C1 segment of cervical spinal cord (tissue), 14 donors: ENCODE measurements around the gene XRCC3.

Source experiments
- DNase-seq, 14 donors: peaks; one replicate each; lab custom pipeline; 2025; lab: John Stamatoyannopoulos, UW

The XRCC3 gene

DNA sequence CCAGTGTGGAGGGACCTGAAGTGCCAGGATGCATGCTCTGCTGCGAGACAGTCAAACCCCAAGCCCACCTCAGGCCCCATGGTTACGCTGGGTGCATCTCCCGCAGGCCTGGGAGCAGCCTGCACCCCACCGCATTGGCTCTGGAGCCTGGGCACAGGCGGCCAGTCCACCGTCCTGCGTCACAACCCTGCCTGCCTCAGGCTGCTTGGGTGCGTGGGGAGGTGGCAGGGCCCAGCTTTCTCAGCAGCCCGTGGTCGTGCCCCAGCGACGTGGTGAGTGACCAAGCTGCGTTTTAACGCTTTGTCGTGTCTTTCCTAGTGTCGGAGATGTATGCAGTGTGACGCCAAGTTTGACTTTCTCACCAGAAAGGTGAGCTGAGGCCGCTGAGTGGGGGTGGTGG, 11.2 kb upstream of the XRCC3 start:
- DNase-seq, result no peak

DNA sequence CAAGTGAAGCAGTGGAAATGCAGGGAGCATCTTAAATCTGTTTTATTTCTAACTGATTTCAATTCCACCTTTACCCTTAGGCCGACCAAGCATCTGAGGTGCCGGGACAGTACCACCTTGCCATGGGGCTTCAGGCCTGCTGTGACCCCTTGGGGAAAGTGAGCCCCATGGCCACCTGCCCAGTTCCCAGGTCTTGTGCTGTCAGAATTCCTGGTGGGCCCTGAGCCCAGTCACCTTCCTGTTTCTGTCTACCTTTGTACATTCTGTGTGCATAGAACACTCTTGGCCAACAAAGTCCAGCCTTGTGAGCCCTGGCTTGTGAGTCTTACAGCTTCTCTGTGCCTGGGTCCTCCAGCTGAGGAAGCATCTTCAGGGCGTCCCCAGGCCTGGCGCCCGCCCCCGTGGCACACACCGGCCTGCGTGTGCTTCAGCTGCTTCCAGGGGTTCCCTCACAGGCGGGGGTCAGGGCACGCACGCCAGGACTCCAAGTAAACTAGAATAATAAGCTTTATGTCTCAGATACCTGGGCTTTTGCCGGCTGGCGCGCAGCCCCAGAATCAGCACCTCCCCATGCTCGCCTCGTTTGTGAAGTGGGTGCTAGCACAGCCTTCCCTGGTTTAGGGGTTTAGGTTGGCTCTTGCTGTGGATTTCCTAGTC, 10.6 kb upstream of the XRCC3 start:
- no peak for DNase-seq

DNA sequence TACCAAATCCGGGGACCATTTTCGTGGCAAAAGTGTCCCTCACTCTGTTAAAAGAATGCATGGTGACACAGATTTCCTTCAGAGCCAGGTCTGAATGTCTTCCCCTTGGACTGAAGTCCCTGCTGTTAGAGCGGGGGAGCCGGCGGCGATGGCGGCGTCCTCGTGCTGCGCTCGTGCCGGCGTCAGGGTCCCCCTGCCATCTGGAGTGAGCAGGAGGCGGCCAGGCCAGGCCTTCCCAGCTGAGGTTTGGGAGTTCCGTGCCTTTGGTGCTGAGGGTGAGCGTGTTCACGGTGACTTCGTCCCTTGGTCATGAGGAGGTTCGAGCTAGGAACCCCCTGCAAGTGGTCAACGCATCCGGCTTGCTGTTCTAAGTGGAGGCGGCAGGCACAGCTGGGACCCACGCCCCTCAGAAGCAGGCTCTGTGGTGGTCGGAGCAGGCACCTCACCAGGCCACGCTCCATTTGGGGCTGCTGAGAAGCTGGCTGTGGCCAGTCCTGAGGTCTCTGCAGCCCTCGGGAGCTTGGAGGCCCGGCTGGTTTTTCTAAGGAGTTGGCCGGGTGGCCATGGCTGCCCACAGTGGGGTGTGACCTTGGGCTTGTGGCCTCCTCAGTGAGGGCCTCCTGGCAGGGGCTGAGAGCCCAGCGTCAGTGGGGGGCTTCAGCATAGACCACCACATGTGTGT, 9.9 kb upstream of the XRCC3 start:
- DNase-seq, result no peak

DNA sequence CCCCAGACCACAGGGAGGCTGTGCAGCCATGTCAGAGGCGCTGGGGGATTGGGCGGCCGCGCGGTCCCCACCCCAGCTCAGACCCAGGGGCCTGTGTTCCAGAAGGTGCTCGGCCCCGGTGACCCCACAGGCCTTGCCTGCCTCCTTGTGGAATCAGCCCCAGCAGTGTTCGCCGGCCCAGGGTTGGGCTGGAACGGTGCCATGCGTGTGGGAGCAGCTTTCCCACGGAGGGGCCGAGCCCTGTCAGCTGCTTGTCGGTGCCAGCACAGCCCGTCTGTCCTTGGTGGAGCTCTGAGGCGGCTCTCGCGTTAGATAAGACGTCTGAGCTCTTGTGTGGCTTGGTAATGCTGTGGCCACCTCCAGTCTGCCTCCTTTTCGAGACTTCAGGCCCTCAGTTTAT, 8.9 kb upstream of the XRCC3 start:
- DNase-seq, result peak in 8 of 14 donors; percentile 25 to 55 (median 39)

DNA sequence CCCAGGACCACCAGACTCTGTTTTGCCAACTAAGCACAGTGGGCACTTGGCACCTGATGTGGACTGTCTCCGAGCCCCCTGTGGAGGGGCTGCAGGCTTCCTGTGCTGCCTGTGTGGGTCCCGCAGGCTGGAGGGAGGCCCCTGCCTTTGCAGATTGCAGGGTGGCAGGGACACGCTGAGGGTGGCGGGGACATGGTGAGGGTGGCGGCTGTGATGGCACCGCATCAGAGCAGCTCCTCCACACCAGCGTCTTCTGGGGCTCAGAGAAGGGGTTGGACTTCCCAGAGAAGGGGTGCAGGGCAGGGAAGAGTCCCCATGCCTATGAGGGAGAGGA, 8.5 kb upstream of the XRCC3 start:
- no peak for DNase-seq

DNA sequence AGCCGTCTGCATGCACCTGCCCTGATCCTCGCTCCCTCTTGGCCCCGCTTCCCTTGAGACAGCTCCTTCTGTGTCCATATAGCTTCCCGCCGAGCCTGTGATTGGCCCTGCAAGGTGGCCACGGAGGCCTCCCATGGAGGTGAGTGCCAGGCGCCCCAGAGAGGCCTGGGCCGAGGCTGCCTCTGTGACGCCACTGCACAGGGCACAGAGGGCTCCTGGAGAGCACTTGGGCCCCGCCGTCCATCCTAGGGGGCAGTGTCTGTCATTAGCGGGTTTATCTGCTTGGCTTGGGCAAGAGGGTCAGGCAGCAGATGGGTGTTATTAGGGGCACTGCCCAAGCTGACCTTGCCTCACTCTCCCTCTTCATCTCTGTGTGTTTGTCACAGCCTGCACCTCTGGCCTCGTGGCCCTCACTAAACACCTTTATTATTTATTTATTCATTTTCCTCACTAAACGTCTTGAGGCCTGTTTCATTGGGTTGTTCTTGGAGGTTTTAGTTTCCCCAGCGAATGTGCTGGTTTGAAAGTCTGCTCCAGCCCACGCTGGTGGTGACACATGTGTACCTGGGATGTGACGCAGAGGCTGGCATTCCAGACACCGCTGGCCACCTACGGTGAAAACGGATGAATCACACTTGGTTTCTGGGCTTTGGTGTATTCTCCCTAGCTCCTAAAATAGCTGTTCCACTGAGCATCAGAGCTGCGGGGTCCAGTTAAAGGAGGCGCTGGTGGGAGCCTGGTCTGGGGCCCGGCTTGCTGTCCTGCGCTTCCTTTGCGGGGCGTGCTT, 6.3 kb upstream of the XRCC3 start:
- no peak for DNase-seq

DNA sequence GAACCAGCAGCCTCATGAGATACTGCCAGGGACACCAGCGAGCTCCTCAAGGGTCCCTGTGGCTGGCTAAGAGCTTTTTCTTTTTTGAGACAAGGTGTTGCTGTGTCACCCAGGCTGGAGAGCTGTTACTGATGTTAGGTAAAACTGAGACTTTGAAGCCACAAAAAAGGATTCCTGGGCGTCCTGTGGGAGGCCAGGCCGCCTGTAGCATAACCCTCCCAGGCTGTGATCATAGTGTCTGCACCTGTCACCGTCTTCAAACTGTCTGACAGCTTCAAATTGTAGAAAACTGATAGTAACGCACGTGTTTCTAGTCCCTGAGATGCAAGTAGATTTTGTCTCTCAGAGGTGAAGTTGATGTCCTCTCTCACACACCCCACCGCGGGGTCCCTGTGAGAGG, 4.5 kb upstream of the XRCC3 start:
- no peak for DNase-seq

DNA sequence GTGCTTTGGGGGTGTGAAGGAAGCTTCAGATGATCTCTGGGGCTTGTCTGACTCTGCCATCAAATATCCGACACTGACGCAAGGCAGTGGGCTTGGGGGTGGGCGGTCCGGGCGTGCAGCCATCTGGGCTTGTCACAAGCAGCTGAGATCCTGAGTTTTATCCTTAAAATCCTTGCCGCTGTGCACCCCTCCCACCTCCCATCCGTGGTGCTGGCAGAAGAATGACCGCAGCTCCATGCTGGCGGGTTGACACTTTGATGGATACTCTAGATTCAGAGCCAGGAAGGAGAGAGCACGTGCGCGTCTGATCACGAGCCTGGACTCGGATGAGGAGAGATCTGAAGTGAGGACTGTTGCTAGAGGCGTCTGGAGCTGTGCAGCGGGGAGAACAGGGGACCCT, 3.3 kb upstream of the XRCC3 start:
- no peak for DNase-seq

DNA sequence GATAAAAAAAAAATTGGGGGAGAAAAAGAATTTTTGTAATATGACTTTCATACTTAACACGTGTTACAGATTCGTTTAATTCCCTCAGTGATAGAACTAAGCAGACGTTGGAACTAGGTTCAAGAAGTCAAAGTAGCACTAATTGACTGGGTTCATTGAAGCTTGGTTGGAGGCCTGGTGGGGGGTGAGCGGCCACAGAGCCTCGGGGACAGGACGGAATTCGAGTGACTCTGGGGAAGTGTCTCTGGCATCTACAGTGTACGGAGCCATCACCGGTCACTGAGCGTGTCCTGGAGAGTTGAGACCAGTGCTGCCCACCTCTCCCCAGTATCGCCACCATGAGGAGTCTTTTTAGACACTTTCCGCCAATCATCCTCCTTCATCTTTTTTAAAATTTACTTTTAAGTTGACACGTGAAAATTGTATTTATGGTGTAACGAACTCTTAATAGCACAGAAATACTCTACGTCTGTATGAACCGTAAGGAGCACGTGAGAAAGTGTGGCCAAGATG, 1.7 kb upstream of the XRCC3 start:
- no peak for DNase-seq

DNA sequence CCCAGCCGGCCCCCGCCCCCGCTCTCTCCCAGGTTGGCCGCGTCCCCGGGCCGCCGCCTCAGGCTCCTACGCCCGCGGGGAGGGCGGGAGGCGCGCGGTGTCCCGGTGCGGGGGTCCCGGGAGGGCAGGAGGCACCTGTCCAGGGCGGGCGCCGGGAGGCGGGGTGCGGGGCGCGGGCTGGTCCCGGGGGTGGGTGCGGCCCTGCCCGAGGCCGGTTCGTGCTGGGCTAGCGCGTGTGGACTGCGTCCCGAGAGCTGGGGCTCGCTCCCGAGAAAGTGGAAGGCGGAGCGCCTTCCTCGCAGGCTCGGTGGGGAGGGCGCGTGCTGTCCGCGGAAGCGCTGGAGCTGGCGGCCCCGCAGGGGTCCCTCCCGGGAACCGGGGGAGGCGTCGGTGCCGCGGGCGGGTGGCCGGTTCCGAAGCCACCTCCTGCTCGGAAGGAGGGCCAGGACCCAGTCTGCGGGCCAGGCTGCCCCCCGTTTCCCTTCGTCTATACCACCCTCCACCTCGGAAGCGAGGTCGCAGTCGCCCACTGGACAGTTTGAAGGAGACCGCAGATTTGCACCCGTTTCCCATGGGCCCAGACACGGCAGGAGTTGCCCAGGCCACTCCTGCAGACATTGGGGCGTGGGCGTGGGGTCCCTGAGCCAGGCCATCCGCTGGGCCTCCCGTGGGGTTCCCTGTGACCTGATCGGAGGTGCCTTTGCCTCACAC, 995 bp upstream of the XRCC3 start:
- DNase-seq, result peak in 1 of 14 donors; percentile 52

DNA sequence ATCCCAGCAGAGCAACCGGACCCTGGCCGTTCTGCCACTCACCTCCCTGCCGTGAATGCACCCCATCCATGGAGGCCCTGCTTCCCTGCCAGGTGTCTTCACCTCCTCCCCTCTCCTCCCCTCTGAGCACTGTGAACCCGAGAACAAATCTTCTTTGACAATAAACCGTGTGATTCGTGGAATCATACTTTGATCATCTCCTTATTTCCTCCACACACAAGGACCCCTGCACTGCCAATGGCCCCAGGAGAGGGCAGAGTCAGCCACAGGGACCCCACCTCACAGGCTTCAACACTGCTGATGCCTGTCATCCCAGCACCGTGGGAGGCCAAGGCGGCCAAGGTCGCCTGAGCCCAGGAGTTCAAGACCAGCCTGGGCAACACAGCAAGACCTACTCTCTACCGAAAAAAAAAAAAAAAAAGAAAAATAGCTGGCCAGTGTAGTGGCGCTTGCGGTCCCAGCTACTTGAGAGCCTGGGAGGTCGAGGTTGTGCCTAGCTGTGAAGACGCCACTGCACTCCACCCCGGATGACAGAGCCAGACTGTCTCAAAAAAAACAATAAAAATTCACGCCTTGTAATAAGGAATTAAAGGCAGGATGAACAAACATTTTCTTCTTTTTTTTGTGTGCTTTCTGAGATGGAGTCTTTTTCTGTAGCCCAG, 1.1 kb downstream of the XRCC3 start:
- DNase-seq, result no peak

DNA sequence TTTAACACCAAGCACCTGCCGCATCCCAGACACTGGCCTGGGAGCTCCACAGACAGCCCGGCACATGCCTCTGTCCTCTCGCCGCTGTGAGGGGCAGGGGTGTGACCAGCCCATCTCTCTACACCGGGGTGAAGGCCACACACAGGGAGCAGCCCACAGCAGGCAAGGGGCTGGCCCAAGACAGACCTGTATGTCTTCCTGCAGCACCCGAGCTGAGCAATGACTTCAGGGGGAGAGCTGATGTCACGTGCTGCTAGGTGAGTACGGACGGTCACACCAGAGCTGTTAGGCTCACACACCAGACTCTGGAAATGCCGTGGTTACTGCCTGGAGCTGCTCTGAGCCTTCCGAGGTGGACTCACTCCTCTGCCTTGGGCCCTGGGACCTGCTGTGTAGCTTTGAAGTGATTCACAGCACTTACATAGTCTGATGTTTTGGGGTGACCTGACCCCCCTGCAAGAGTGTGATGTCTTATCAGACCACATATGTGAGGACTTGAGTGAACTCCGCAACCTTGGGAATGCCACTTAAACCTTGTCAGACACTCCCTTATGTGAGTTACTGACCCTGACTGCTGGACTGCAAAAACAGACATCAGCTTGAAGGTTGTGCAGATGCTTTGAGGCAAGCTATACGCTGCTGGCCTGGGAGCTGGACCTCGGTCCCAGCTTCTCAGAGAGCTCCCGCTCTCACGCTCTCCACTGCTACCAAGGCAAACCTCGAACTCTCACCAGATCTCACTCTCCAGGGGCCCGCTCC, 1.8 kb downstream of the XRCC3 start:
- DNase-seq, result no peak

DNA sequence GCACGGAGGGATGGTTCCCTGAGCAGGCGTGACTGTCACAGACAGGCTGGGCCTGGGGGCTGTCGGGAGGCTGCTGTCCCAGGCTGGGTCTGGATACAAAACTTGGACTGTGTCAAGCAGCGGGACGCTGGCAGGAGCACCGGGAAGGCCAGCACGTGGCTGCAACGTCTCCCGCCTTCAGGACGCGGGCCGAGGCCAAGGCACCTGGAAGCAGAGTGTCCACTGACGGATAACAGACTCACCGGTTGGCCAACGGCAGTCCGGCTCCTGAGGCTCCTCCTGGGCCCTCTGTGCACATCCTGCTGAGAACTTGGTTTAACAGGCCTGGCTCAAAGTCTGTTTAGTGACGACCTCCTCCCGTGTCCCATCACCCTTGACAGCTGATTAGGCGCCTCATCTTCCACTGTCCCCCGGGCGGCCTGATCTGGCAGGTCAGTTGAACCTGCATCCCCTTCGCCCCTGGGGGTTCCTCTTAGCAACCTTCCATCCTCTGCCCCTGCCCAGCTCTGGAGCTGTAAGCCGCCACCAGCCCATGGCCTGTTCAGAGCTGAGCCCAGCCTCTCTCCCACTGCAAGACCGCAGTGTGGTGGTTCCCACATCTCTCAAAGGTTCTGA, 2.5 kb downstream of the XRCC3 start:
- DNase-seq, result peak in 2 of 14 donors; percentile 63 to 80

DNA sequence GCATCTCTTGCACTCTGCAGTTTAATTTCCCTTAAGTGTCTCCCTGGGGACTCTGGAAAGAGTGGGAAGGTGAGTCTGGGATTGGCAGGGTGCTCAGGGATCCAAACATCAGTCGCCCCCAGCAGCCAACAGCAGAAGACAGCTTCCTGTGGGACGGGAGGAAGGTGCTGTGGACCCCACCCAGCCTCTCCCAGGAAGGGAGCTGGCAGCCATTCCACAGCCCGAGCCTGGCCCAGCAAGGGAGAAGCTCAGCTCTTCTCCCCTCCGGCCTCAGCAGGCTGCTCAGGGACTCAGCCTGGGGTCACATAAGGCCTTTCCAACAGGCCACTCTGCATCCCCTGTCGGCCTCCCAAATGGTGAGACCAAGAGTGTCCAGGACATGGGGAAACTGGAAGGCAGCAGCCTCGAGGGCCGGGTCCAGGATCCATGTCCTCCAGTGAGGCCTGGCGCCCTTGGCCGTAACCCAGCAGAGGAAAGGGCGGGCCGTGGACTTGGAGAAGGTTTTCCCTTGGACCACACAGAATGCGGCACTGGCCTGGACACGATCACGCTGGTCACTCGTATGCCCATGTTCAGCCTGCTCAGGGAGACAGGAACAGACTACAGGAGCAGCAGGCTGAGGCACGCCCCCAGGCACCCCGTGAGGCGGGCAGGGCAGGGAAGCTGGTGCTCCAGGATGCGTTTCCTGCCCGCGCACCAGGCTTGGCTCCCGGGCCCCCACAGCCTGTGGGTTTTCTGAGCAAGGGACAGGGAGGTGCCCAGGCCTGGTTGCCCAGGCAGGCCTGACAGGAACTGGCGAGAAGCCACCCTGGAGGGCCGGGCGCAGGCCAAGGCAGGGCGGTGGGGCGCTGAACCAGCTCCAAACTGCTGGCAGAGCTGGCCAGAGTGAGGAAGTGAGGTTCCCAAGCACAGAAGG, 3.5 kb downstream of the XRCC3 start:
- peak in 10 of 14 donors; percentile 49 to 90 (median 78) for DNase-seq

DNA sequence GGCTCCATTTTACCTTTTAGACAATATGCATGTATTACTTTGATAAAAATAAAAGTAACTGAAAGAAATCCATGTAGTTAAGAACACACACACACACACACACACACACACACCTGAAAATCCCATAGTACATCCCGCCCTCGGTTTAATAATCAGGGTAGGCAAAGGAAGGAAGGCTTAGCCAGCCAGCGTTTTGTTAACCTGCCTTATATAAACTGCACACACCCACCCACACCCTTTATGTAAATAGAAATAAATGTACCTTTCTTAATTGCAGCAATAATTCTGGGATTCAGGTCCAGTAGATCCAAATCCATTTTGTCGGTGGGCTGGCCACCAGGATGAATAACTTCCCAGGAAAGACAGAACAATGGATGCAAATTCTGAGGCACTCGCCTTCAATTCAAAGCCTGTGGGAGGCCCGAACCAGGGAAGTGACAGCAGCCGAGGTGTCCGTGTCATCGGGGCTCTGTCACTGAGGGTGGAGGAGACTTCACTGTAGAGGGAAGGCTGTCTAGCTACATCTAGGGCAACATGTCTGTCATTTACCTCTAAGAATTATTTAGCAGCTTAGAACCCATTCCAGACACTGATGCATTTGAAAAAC, 4.4 kb downstream of the XRCC3 start:
- no peak for DNase-seq

DNA sequence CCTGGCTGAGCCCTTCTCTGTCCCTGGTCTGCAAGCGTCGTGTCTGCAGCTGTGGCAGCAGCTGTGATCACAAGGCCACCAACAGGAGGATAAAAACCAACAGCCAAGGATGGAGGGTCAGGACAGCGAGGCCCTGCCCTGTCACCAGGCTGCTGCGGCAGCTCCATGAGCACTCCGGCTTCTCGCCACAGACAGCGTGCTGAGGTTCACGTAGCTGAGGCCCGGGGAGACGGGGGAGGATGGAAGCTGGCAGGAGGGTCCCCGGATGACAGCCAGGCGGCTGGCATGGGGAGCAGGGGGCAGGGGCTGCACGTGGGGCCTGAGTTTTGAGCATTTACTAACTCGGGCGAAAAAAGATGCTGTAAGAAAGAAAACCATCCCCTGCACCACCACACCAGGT, 5.4 kb downstream of the XRCC3 start:
- DNase-seq, result no peak

DNA sequence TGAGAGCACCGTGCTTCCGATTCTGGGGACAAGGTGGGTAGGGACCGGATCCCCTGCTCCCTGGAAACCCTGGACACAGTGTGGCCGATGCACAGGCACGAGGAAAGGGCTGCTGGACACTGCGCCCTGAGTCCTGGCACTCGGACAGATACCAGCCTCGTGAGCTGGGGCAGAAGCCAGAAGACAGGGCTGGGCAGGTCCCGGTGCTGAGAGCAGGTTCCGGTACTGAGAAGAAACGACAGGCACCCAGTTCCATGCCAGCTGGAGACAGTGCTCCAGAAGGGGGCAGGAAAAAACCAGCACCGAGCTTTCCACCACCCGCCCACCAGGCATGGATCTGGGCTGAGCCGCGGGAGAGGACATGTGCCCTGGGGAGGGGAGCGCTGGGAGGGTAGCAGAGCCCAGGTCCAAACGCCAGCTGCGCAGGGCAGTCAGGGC, 6.5 kb downstream of the XRCC3 start:
- peak in 8 of 14 donors; percentile 17 to 80 (median 49) for DNase-seq
